GM15510 (cell line): ENCODE results near the gene FSTL1.

Experiments
- POLR2A ChIP-seq: IDR thresholded peaks from 3 replicates; pipeline ENCODE4 v1.6.1; 2011; ENCODE audit warnings: borderline replicate concordance; ENCODE audit not compliant: insufficient read length; ENCODE audit errors: extremely low read depth

FSTL1 gene

GRCh38 chr3:120473896-120474675, 23.3 kb upstream of the FSTL1 start:
- no peak for TF ChIP-seq POLR2A

DNA sequence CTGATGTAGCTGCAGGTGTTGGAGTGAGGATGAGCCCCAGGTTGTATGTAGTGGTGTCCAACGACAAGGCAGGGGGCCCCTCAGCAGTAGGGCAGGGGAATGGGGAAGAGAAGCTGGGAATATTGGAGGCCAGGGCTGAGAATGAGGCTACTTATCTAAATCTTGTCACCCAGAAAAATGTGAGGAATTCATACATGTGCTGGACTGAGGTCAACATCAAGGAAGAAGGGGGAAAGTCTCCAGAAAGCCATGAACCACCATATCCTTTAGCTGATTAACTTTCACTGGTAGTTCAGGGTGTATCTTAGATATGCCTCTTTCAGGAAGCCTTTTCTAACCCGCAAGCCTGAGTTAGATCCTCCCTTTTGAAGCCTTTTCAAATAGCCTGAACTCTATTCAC, 22.6 kb upstream of the FSTL1 start:
- no peak for TF ChIP-seq POLR2A

- TF ChIP-seq POLR2A: no peak
Measured at GRCh38 chr3:120472121-120472844, 21.5 kb upstream of the FSTL1 start.

- no peak for TF ChIP-seq POLR2A
Measured at GRCh38 chr3:120471643-120472042, 20.9 kb upstream of the FSTL1 start.

DNA sequence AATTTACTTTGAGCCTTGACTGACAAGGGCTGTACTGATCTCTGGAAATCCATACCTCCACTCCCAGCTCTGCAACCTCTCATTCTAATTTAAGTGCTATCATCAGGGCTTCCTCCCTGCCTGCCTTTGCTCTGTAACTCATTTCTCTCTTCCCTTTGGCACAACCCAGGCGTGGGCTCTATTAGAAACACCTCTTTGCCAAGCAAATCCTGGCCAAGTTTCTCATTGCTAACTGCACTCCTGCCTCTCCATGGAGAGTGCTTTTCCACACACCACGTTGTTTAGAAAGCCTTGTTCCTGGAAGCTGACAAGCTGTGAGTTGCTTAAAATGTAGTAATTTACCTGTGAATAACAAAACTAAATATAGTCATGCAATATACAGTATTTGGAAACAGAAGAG, 20.1 kb upstream of the FSTL1 start:
- no peak for TF ChIP-seq POLR2A

DNA sequence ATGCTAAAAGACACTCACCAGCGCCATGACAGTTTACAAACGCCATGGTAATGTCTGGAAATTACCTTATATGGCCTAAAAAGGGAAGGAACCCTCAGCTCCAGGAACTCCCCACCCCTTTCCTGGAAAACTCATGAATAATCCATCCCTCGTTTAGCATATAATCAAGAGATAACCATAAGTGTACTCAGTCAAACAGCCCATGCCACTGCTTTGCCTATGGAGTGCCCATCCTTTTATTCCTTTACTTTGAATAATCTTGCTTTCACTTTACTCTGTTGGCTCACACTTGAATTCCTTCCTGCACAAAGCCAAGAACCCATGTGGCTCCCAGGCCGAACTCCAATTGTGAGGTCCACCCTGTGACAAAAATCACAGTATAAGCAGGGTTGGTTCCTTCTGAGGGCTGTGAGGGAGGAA, 19.1 kb upstream of the FSTL1 start:
- no peak for TF ChIP-seq POLR2A

- TF ChIP-seq POLR2A: no peak
Measured at GRCh38 chr3:120469440-120469839, 18.6 kb upstream of the FSTL1 start.

DNA sequence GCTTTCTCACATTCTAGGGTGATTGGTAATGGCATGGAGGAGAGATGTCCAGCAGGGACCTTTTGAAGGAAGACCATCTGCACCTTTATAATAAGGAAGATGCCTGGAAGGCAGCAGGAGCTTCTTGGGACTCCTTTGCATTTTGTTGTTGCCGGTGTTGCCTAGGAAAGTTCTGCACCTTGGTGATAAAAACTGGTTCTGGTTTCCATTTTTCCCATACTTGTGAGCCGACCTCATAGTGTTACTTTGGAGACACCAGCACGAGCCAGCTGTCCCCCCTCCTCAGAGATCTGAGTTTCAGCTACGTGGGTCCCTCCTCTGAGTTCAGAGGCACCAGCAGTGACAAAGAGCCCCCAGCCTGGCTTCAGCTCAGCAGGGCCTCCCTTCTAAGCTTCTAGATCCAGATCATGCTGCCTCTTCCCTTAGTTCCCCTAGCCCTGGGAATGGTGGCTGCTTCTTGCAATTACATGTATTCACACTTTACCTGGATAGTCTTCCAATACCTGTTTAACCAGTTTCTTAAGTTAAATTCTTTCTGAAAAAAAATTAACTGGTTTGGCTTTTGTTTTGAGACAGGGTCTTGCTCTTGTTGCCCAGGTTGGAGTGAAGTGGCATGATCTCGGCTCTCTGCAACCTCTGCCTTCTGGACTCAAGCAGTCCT, 18.0 kb upstream of the FSTL1 start:
- TF ChIP-seq POLR2A: no peak

DNA sequence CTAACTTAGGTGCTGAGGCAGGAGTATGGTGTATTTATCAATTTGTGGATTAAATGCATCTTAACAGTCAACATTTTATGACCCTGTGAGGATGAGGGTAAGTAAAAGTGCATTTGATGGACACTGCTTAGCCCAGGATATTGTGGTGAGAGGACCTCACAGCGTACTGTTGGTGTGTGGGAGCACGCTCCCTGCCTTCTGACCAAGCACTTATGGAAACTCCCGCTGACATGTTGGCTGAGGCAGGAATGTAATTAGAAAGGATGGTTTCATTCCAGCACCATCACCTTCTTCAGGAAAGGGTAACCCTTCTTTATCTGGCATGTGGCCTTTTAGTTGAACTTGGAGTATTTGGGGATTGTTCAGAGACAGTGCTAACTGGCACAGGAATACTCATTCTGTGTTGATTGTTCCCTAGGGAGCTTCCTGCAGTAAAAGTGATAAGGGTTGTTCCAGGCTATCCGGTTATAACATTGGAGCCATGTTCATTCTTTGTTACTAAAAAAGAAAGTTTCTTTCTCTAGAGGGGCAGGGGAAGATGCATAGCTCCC, 11.7 kb upstream of the FSTL1 start:
- no peak for TF ChIP-seq POLR2A

DNA sequence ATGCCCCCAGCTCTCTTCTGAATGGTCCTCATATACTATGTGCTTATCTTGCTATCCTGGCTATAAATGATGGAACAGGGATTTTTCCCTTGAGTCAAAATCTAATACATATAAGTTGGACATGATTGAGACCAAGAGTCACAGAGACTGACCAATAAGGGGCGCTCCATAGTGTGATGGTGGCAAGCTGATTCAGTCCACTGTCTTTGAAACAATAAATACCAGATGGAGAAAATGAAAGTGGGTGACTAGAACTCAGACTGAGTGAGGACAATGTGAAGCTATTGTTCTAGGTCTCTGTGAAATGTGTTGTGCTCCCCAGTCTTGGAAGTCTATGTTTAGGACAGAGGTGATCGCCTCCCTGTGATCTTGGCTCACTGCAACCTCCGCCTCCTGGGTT, 10.6 kb upstream of the FSTL1 start:
- TF ChIP-seq POLR2A: no peak

GRCh38 chr3:120460862-120461261, 10.1 kb upstream of the FSTL1 start:
- no peak for TF ChIP-seq POLR2A

- TF ChIP-seq POLR2A: no peak
Measured at GRCh38 chr3:120460181-120460790, 9.5 kb upstream of the FSTL1 start.

DNA sequence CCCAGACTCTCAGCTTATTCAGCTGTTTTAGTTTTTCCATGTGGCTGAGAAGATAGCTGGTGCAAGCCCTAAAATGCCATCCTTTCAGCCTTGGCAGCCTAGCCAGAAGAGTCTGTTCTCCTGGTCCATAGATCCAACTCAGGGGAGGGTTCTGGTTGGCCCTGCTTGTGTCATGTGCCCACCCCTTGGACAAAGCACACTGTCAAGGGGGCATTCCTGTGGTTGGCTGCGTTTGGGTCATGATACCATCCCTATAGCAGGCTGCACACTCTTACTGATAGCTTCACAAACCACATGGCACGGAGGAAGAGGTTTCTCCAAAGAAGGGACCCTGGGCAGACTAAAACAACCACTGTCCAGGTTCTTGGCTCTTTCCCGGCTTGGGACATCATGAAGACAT, 8.4 kb upstream of the FSTL1 start:
- TF ChIP-seq POLR2A: no peak

- no peak for TF ChIP-seq POLR2A
Measured at GRCh38 chr3:120457827-120458226, 7.0 kb upstream of the FSTL1 start.

- TF ChIP-seq POLR2A: no peak
Measured at GRCh38 chr3:120454076-120454689, 3.4 kb upstream of the FSTL1 start.

GRCh38 chr3:120452816-120453215, 2.0 kb upstream of the FSTL1 start:
- no peak for TF ChIP-seq POLR2A

DNA sequence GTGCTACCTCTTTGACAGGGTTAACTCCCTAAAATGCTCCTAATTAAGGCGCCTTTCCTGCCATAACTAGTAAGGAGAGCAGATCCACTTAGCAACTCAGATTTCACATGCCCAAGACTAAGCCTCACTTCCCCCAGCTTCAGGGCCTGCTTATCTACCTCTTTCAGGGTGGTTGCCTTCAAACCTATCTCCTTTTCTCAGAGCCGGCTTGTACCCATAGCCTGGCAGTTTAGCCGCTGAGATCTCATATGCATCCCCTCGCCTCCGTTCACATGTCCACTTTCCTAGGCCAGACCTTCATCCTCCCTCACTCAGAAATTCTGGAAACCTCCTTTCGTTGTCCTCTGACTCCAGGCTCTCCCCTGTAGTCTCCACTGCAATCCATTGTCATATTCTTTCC, 1.0 kb upstream of the FSTL1 start:
- no peak for TF ChIP-seq POLR2A
